ENCODE results near the gene PKNOX2. TPM values are rescaled to one million over a fixed set of nuclear protein-coding genes. Genes with fewer than 3 reads are reported as not detected.
A peak's percentile ranks its signal among the peaks of the same experiment; 100 is the strongest.

PKNOX2 gene
- total RNA-seq, 1 donor from 2014 or later, result 34.9 TPM

DNA sequence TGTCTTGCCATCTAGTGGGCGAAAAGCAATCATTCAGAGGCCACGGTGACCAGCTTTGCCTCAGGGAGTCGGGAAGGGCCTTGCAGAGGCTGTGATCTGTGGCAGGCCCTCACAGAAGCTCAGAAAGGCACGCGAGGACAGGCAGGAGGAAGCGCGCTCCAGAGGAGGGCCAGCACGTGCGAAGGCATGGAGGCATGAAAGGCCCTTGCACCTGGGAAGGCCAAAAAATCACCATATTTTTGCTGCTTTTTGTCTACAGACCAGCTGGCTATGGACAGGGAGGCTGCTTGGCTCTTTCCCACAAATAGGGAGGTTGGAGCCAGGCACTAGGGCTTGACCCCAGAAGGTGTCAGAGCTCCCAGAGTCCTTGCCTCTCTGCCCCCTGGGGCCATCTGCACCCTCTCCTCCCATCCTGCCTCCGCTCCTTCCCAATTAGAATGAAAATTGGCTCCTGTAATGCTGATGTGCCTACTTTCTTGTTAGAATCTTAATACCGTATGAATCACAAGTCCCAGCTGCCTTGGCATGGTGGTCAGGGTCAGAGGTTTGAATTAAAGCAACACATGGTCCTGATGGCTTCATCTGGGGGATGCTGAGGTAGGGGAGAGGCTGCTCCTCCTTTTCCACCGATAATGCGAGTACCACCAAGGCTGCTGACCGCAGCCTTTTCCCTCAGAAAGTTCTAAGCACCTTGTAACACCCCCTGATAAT lies 262.4 kb downstream of the PKNOX2 start:
- no peak overlapping the region for H3K27ac Mint-ChIP-seq (ENCODE audit: unreplicated experiment)
- TF ChIP-seq CTCF (IDR thresholded peaks at IDR 0.05), result no peak
- no peak for DNase-seq (ENCODE audit: low spot score)
- H3K9me3 Mint-ChIP-seq (ENCODE audit: low read depth), result no peaks in the 10 kb centered on the region
- H3K4me1 Mint-ChIP-seq (ENCODE audit: low read depth), result no peaks in the 10 kb centered on the region
- H3K36me3 Mint-ChIP-seq (ENCODE audit: low read depth), result peaks cover 12% of the 10 kb centered on the region
- H3K4me3 Mint-ChIP-seq (ENCODE audit: unreplicated experiment), result no peak overlapping the region
- no peaks in the 10 kb centered on the region for H3K27me3 Mint-ChIP-seq (ENCODE audit: low read depth)

DNA sequence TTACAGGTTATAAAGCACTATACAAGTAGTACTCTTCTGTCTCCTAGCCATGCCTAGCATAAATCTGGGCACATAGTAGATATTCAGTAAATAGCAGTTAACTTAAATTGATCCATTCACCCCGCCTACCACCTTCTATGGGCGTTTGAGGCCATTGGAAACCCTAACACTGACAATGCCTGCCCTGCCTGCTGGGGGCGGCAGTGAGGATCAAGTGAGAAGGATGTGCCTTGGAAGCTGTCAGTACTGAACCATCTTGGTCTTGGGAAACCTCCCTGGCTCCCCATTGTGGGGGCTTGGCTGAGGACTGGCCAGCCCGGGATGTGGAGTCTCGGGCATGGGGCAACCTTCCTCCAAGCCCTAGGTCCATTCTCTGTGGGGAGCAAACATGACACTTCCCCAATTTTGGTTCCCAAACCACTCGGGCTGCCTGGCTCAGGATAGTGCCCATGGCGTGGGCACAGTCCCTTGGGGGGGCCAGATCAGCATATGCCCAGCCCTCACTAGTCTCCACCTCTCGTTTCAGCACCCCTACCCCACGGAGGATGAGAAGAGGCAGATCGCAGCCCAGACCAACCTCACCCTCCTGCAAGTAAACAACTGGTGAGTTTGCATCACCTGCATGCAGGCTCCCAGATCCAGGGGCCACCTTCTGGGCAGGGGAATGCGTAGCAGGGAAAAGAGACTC lies 264.1 kb downstream of the PKNOX2 start:
- peaks cover 2% of the 10 kb centered on the region for H3K4me1 Mint-ChIP-seq (ENCODE audit: low read depth)
- no peak overlapping the region for H3K27ac Mint-ChIP-seq (ENCODE audit: unreplicated experiment)
- H3K4me3 Mint-ChIP-seq (ENCODE audit: unreplicated experiment), result no peak overlapping the region
- H3K9me3 Mint-ChIP-seq (ENCODE audit: low read depth), result no peaks in the 10 kb centered on the region
- H3K27me3 Mint-ChIP-seq (ENCODE audit: low read depth), result no peaks in the 10 kb centered on the region
- peaks cover 15% of the 10 kb centered on the region for H3K36me3 Mint-ChIP-seq (ENCODE audit: low read depth)
- no peak for TF ChIP-seq CTCF (IDR thresholded peaks at IDR 0.05)
- no peak for DNase-seq (ENCODE audit: low spot score)

DNA sequence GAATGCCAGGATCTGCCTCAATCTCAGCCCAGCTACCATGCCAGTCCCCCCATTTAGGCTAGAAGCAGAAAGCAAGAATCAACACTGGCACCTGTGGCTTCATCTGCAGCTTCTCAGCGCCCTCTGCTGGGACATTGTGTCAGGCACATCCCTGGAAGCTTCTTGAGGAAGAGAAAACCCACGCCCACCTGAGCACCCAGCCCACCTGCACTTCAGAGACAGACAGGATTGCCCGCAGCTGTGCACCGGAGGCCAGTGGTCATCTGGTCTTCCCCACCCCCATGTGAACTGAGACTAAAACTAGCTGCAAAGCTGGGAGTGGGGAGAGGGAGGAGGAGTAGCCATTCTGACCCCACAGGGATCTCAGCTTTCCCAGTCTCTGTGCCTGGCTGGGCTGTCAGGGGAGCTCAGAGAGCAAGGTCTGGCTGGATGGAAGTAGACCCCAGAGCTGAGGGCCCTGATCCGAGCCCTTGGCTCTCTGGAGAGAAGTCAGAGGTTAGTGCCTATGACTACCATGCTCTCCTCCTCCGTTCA lies 264.7 kb downstream of the PKNOX2 start:
- H3K27ac Mint-ChIP-seq (ENCODE audit: unreplicated experiment), result no peak overlapping the region
- no peak for DNase-seq (ENCODE audit: low spot score)
- H3K4me1 Mint-ChIP-seq (ENCODE audit: low read depth), result peaks cover 4% of the 10 kb centered on the region
- peak; percentile 82 for TF ChIP-seq CTCF (IDR thresholded peaks at IDR 0.05)
- H3K9me3 Mint-ChIP-seq (ENCODE audit: low read depth), result no peaks in the 10 kb centered on the region
- no peak overlapping the region for H3K4me3 Mint-ChIP-seq (ENCODE audit: unreplicated experiment)
- H3K36me3 Mint-ChIP-seq (ENCODE audit: low read depth), result peaks cover 15% of the 10 kb centered on the region
- H3K27me3 Mint-ChIP-seq (ENCODE audit: low read depth), result no peaks in the 10 kb centered on the region

DNA sequence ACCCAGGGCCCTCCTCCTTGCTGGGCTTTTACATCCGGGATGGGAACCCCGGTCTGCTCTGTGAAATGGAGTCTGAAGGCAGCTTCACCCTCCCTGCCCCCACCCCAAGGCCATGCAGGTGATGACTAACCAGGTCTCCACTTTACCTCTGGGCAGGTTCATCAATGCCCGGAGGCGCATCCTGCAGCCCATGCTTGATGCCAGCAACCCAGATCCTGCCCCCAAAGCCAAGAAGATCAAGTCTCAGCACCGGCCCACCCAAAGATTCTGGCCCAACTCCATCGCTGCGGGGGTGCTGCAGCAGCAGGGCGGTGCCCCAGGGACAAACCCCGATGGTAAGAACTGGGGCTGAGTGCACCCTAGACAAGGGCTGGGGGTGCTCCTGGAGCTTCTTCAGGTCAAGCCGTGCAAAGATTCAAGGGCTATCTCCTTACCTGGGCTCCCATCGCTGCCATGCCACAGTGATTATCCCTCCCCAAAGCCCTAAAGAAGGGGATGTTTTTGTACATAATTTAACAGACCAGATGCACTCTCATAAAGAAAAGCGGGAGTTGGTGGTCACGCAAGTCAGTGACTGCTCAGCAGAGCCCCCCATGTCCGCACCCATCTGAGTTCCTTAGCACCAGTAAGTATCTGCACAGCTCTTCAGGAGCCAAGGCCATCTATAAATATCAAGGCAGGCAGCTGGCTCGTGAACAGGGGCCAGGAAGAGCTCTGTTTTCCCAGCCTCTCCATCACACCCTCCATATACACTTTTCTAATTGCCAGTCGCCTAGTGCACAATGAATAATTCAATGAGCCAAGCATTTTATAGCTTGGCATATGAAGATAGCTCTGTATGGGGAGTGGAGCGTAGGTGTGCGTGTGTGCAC lies 265.5 kb downstream of the PKNOX2 start:
- H3K9me3 Mint-ChIP-seq (ENCODE audit: low read depth), result no peaks in the 10 kb centered on the region
- no peak for DNase-seq (ENCODE audit: low spot score)
- no peak overlapping the region for H3K4me3 Mint-ChIP-seq (ENCODE audit: unreplicated experiment)
- H3K27ac Mint-ChIP-seq (ENCODE audit: unreplicated experiment), result no peak overlapping the region
- H3K36me3 Mint-ChIP-seq (ENCODE audit: low read depth), result peaks cover 15% of the 10 kb centered on the region
- H3K4me1 Mint-ChIP-seq (ENCODE audit: low read depth), result peaks cover 4% of the 10 kb centered on the region
- no peaks in the 10 kb centered on the region for H3K27me3 Mint-ChIP-seq (ENCODE audit: low read depth)
- no peak for TF ChIP-seq CTCF (IDR thresholded peaks at IDR 0.05)

- DNase-seq (ENCODE audit: low spot score), result no peak
- peaks cover 7% of the 10 kb centered on the region for H3K4me1 Mint-ChIP-seq (ENCODE audit: low read depth)
- H3K36me3 Mint-ChIP-seq (ENCODE audit: low read depth), result peaks cover 15% of the 10 kb centered on the region
- TF ChIP-seq CTCF (IDR thresholded peaks at IDR 0.05), result no peak
- H3K9me3 Mint-ChIP-seq (ENCODE audit: low read depth), result no peaks in the 10 kb centered on the region
- H3K27ac Mint-ChIP-seq (ENCODE audit: unreplicated experiment), result no peak overlapping the region
- no peaks in the 10 kb centered on the region for H3K27me3 Mint-ChIP-seq (ENCODE audit: low read depth)
- H3K4me3 Mint-ChIP-seq (ENCODE audit: unreplicated experiment), result no peak overlapping the region
Observed at GRCh38 chr11:125431009-125431408, 266.5 kb downstream of the PKNOX2 start.
